ENCODE measurements around the gene SLC22A23.

GRCh38 chr6:3431994-3432393 lies 24.9 kb downstream of the SLC22A23 start:
- TF ChIP-seq, protein P1, sequence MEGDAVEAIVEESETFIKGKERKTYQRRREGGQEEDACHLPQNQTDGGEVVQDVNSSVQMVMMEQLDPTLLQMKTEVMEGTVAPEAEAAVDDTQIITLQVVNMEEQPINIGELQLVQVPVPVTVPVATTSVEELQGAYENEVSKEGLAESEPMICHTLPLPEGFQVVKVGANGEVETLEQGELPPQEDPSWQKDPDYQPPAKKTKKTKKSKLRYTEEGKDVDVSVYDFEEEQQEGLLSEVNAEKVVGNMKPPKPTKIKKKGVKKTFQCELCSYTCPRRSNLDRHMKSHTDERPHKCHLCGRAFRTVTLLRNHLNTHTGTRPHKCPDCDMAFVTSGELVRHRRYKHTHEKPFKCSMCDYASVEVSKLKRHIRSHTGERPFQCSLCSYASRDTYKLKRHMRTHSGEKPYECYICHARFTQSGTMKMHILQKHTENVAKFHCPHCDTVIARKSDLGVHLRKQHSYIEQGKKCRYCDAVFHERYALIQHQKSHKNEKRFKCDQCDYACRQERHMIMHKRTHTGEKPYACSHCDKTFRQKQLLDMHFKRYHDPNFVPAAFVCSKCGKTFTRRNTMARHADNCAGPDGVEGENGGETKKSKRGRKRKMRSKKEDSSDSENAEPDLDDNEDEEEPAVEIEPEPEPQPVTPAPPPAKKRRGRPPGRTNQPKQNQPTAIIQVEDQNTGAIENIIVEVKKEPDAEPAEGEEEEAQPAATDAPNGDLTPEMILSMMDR (IDR thresholded peaks at IDR 0.05; ENCODE audit: low read depth, low read length, poor library complexity, severe bottlenecking) = no peak
- TF ChIP-seq EZH2phosphoT487 (IDR thresholded peaks at IDR 0.05; ENCODE audit: borderline replicate concordance, low read length) = no peak

Measured in DOHH2 (cell line).